Ovary (tissue), 9 donors: ENCODE measurements around the gene EFCAB5. TPM values are rescaled to one million over a fixed set of nuclear protein-coding genes. Genes with fewer than 3 reads are reported as not detected.

Experiments
- DNase-seq, 5 donors: peaks; one replicate each; pipeline ENCODE4 v3.0.0-alpha.2; 2019 to 2020
- H3K27ac ChIP-seq, 2 donors: fragments of 200-600 bp; one replicate each; pipeline versions ENCODE4 v1.5.1 to v1.8.0; 2019 to 2022
- H3K27me3 ChIP-seq: fragments of 200-600 bp; one replicate; pipeline ENCODE4 v1.8.0; 2022
- H3K36me3 ChIP-seq: fragments of 200-600 bp; sonication (generic); one replicate; pipeline ENCODE4 v1.5.1; 2019
- H3K4me1 ChIP-seq: one replicate; pipeline ENCODE4 v1.8.1; 2013; ENCODE audit warnings: mild to moderate bottlenecking, moderate library complexity; ENCODE audit not compliant: insufficient read depth
- H3K4me3 ChIP-seq: fragments of 200-600 bp; sonication (generic); one replicate; pipeline ENCODE4 v1.5.1; 2017
- H3K9me3 ChIP-seq, 2 donors: fragments of 200-600 bp in 1 of 2; sonication (generic) in 1 of 2; one replicate each; pipeline versions ENCODE4 v1.5.1 to v1.8.1; 2013 to 2019; ENCODE audit warnings: mild to moderate bottlenecking in 1 of 2, moderate library complexity in 1 of 2
- CTCF ChIP-seq, 3 donors: fragments of 450-650 bp in 2 of 3; fragments of 200-600 bp in 1 of 3; IDR thresholded peaks; one replicate each; pipeline versions ENCODE4 v1.5.1 to v1.8.0; 2016 to 2022; ENCODE audit warnings: antibody characterized with exemption in 3 of 3, mild to moderate bottlenecking in 1 of 3
- EP300 ChIP-seq: sonication (generic); formaldehyde crosslinking; IDR thresholded peaks from one replicate; pipeline ENCODE4 v1.6.1; 2017; ENCODE audit warnings: antibody characterized with exemption
- POLR2A ChIP-seq: fragments of 450-650 bp; IDR thresholded peaks from one replicate; pipeline ENCODE4 v1.6.1; 2017; ENCODE audit warnings: antibody characterized with exemption, mild to moderate bottlenecking, moderate library complexity
- WGBS, 3 donors: extraction: QIAGEN DNeasy Blood & Tissue Kit in 1 of 3; methylation state at CpG; one replicate each; pipeline versions ENCODE4 v1.1.5 to v1.1.7; 2013 to 2017; 5-methylcytosine and 5-hydroxymethylcytosine counted together
- intact Hi-C, 4 donors: fragments of 100-400 bp; cut with DNase I; formaldehyde crosslinking; loops; one replicate each; pipeline versions ENCODE4 v1.11.0 to v1.15.1; 2022 to 2023
- polyA plus RNA-seq, 2 donors: library from polyadenylated mRNA; stranded (reverse); fragments of 200-250 nt in 1 of 2; fragments of 350-450 nt in 1 of 2; fragmentation: Illumina TruSeq in 1 of 2; extraction: RNeasy Lipid Tissue Mini Kit (QIAGEN cat#74804) in 1 of 2; gene quantifications; one replicate each; pipeline ENCODE4 v1.2.3, GENCODE V29; 2013 to 2014
- total RNA-seq, 7 donors: library from RNA; depleted of rRNA in 2 of 7; stranded (reverse); fragments of >200 nt in 2 of 7; fragmentation: NEBNext Ultra II Directional in 3 of 7; extraction: Animal tissue kit (Norgen Biotek cat#: 25700) in 3 of 7; gene quantifications; one replicate each; pipeline versions ENCODE4 v1.1.0 to v1.2.4, GENCODE V29; 2016 to 2023
- donor health status: DM: no; HTN: no; CAD: no; lungs with moderate emphysema.
- donor health status: DM: no; HTN: no; CAD: no.
- donor health status: Bipolar disorder and iron deficiency.
- donor health status: DM: yes; HTN: yes; CAD: no.
- donor health status: DM: no; HTN: no; CAD: no.
- donor health status: DM: yes; HTN: yes; CAD: no.

EFCAB5 gene
- total and polyA plus RNA-seq, 9 donors: 0.05 to 0.32 (median 0.12) TPM; not detected in 5

- Histone ChIP-seq H3K36me3 (no peaks in the 10 kb centered on the region), H3K27ac (no peak overlapping the region), H3K9me3 (no peaks in the 10 kb centered on the region), H3K27me3 (no peaks in the 10 kb centered on the region), H3K4me3 (no peak overlapping the region), H3K4me1 (no peaks in the 10 kb centered on the region)
- 95 to 98% (median 98%) methylated on average over 8 to 18 of the region's 18 CpGs for WGBS, 3 donors
- DNase-seq: no peak
- TF ChIP-seq EP300 (no peak), POLR2A (no peak), CTCF (IDR thresholded peaks at IDR 0.05) (no peak)
- intact Hi-C loops: no loop called here
Measured at GRCh38 chr17:29972277-29972676, 30.8 kb downstream of the EFCAB5 start.

- H3K9me3 ChIP-seq: no peaks in the 10 kb centered on the region
- no peak for DNase-seq
- no peaks in the 10 kb centered on the region for H3K27me3 ChIP-seq
- H3K27ac ChIP-seq: no peak overlapping the region
- H3K36me3 ChIP-seq: no peaks in the 10 kb centered on the region
- intact Hi-C loops: no loop called here
- no peak overlapping the region for H3K4me3 ChIP-seq
- no peaks in the 10 kb centered on the region for H3K4me1 ChIP-seq
- 95 to 99% (median 96%) methylated on average over 3 of the region's 3 CpGs for WGBS, 3 donors
- TF ChIP-seq EP300 (no peak), CTCF (IDR thresholded peaks at IDR 0.05) (no peak), POLR2A (no peak)
Measured at GRCh38 chr17:29973005-29973404, 31.6 kb downstream of the EFCAB5 start.

- intact Hi-C loops: no loop called here
- WGBS, 3 donors: 11 to 32% (median 26%) methylated on average over 1 of the region's 1 CpG
- Histone ChIP-seq H3K27ac (no peak overlapping the region), H3K4me3 (no peak overlapping the region), H3K9me3 (no peaks in the 10 kb centered on the region), H3K27me3 (no peaks in the 10 kb centered on the region), H3K36me3 (no peaks in the 10 kb centered on the region), H3K4me1 (no peaks in the 10 kb centered on the region)
- no peak for TF ChIP-seq CTCF (IDR thresholded peaks at IDR 0.05)
- TF ChIP-seq POLR2A: no peak
- no peak for TF ChIP-seq EP300
- DNase-seq: no peak
Measured at GRCh38 chr17:29977836-29978235, 36.4 kb downstream of the EFCAB5 start.

DNA sequence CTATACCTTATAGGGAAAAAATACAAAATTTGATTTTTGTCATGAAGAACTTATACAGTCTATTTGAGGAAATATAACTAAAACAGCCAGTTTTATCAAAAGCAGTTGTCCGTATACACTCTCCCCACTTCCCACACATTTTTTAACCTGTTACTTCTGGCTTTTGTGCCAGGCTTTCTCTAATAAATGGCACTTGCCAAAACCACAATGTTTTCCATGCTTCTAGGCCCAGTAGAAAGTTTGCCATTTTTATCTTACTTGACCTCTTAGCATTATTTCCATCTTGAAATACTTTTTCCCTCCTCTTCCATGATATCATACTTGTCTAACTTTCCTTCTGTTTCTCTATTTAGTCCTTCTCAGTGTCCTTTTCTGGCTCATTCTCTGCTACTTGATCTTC is 38.8 kb downstream of the EFCAB5 start:
- Histone ChIP-seq H3K4me1 (no peaks in the 10 kb centered on the region), H3K36me3 (no peaks in the 10 kb centered on the region), H3K9me3 (no peaks in the 10 kb centered on the region), H3K4me3 (no peak overlapping the region), H3K27me3 (no peaks in the 10 kb centered on the region), H3K27ac (no peak overlapping the region)
- 27 to 29% (median 28%) methylated on average over 1 of the region's 1 CpG for WGBS, 3 donors
- intact Hi-C loops: no loop called here
- TF ChIP-seq CTCF (IDR thresholded peaks at IDR 0.05) (no peak), POLR2A (no peak), EP300 (no peak)
- DNase-seq: no peak
